ENCODE data around the gene SLIT3.
"Not testable (repeated sequence)": the region's sequence is repeated elsewhere in the genome, so short reads cannot be mapped to it uniquely, and the experiment has no call there.

SLIT3 gene

GRCh38 chr5:168637793-168638192 lies 663.1 kb downstream of the SLIT3 start:
- H3K4me3 ChIP-seq (ENCODE audit: low read length): no peak overlapping the region
- H3K79me2 ChIP-seq (ENCODE audit: control insufficient read depth, low read length): no peaks in the 10 kb centered on the region
- H3K27ac ChIP-seq (ENCODE audit: low read depth, low read length): no peak overlapping the region
- no peak overlapping the region for H3K4me2 ChIP-seq (ENCODE audit: low read length)
- no peaks in the 10 kb centered on the region for H3K9me2 ChIP-seq (replicated peaks; ENCODE audit: control insufficient read depth, low read length)
- no peaks in the 10 kb centered on the region for H3K36me3 ChIP-seq (ENCODE audit: control insufficient read depth, low read length)
- H4K20me1 ChIP-seq (ENCODE audit: control insufficient read depth, insufficient read depth, low read depth, low read length): no peaks in the 10 kb centered on the region
- H3K4me1 ChIP-seq (ENCODE audit: control insufficient read depth, low read length): no peaks in the 10 kb centered on the region
- H3F3A ChIP-seq (ENCODE audit: control insufficient read depth, insufficient read depth): no peaks in the 10 kb centered on the region
- H3K27me3 ChIP-seq (ENCODE audit: control insufficient read depth, low read length): no peaks in the 10 kb centered on the region
- H3K9me3 ChIP-seq (ENCODE audit: control insufficient read depth, insufficient read depth, low read length): no peaks in the 10 kb centered on the region
- TF ChIP-seq EZH2phosphoT487 (IDR thresholded peaks at IDR 0.05; ENCODE audit: borderline replicate concordance, low read length): no peak
- no peak for TF ChIP-seq CTCF (IDR thresholded peaks at IDR 0.05; ENCODE audit: low read depth, low read length, poor library complexity, severe bottlenecking)

GRCh38 chr5:168637281-168637680 lies 663.7 kb downstream of the SLIT3 start:
- Histone ChIP-seq H3K9me3 (ENCODE audit: control insufficient read depth, insufficient read depth, low read length) (no peaks in the 10 kb centered on the region), H3F3A (ENCODE audit: control insufficient read depth, insufficient read depth) (no peaks in the 10 kb centered on the region), H4K20me1 (ENCODE audit: control insufficient read depth, insufficient read depth, low read depth, low read length) (no peaks in the 10 kb centered on the region), H3K4me2 (ENCODE audit: low read length) (no peak overlapping the region), H3K79me2 (ENCODE audit: control insufficient read depth, low read length) (no peaks in the 10 kb centered on the region), H3K4me3 (ENCODE audit: low read length) (no peak overlapping the region), H3K27me3 (ENCODE audit: control insufficient read depth, low read length) (no peaks in the 10 kb centered on the region), H3K9me2 (replicated peaks; ENCODE audit: control insufficient read depth, low read length) (no peaks in the 10 kb centered on the region), H3K36me3 (ENCODE audit: control insufficient read depth, low read length) (no peaks in the 10 kb centered on the region), H3K27ac (ENCODE audit: low read depth, low read length) (no peak overlapping the region), H3K4me1 (ENCODE audit: control insufficient read depth, low read length) (no peaks in the 10 kb centered on the region)
- TF ChIP-seq EZH2phosphoT487 (IDR thresholded peaks at IDR 0.05; ENCODE audit: borderline replicate concordance, low read length): no peak
- TF ChIP-seq CTCF (IDR thresholded peaks at IDR 0.05; ENCODE audit: low read depth, low read length, poor library complexity, severe bottlenecking): no peak

DNA sequence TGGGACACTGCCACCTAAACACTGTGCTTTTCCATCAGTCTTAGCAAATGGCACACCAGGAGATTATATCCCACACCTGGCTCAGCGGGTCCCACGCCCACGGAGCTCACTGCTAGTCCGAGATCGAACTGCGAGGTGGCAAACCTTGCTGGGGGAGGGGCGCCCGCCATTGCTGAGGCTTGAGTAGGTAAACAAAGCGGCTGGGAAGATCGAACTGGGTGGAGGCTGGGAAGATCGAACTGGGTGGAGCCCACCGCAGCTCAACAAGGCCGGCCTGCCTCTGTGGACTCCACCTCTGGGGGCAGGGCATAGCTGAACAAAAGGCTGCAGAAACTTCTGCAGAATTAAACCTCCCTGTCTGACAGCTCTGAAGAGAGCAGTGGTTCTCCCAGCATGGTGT lies 670.0 kb downstream of the SLIT3 start:
- H3K9me2 ChIP-seq (replicated peaks; ENCODE audit: control insufficient read depth, low read length); H3K4me2 ChIP-seq (ENCODE audit: low read length); H3K4me1 ChIP-seq (ENCODE audit: control insufficient read depth, low read length); H3F3A ChIP-seq (ENCODE audit: control insufficient read depth, insufficient read depth); H3K79me2 ChIP-seq (ENCODE audit: control insufficient read depth, low read length); H3K9me3 ChIP-seq (ENCODE audit: control insufficient read depth, insufficient read depth, low read length); H3K36me3 ChIP-seq (ENCODE audit: control insufficient read depth, low read length); H3K27me3 ChIP-seq (ENCODE audit: control insufficient read depth, low read length); H3K27ac ChIP-seq (ENCODE audit: low read depth, low read length); H4K20me1 ChIP-seq (ENCODE audit: control insufficient read depth, insufficient read depth, low read depth, low read length); H3K4me3 ChIP-seq (ENCODE audit: low read length): not testable (repeated sequence)

- H3K27ac ChIP-seq (ENCODE audit: low read depth, low read length): no peak overlapping the region
Measured at GRCh38 chr5:168624850-168625364, 676.0 kb downstream of the SLIT3 start.

More at GRCh38 chr5:168624850-168625364, 676.0 kb downstream of the SLIT3 start:
- Histone ChIP-seq H3K9me3 (ENCODE audit: control insufficient read depth, insufficient read depth, low read length) (no peaks in the 10 kb centered on the region), H3K27me3 (ENCODE audit: control insufficient read depth, low read length) (peaks cover 4% of the 10 kb centered on the region; the same call in 1 of the 2 replicates), H3K4me2 (ENCODE audit: low read length) (no peak overlapping the region), H3K4me1 (ENCODE audit: control insufficient read depth, low read length) (no peaks in the 10 kb centered on the region), H3K79me2 (ENCODE audit: control insufficient read depth, low read length) (no peaks in the 10 kb centered on the region), H3K4me3 (ENCODE audit: low read length) (no peak overlapping the region), H4K20me1 (ENCODE audit: control insufficient read depth, insufficient read depth, low read depth, low read length) (no peaks in the 10 kb centered on the region), H3K36me3 (ENCODE audit: control insufficient read depth, low read length) (no peaks in the 10 kb centered on the region), H3K9me2 (replicated peaks; ENCODE audit: control insufficient read depth, low read length) (no peaks in the 10 kb centered on the region), H3F3A (ENCODE audit: control insufficient read depth, insufficient read depth) (no peaks in the 10 kb centered on the region)
- TF ChIP-seq EZH2phosphoT487 (IDR thresholded peaks at IDR 0.05; ENCODE audit: borderline replicate concordance, low read length) (no peak), CTCF (IDR thresholded peaks at IDR 0.05; ENCODE audit: low read depth, low read length, poor library complexity, severe bottlenecking) (no peak)

Measured in DOHH2 (cell line).